ENCODE data around the gene ADAMTS16.

- no peak for TF ChIP-seq CTCF (IDR thresholded peaks at IDR 0.05)
- no peak for TF ChIP-seq POLR2A (IDR thresholded peaks at IDR 0.05)
Measured at GRCh38 chr5:5258564-5258963, 118.4 kb downstream of the ADAMTS16 start.
